HEK293T (cell line): ENCODE measurements around the gene FMC1.

Experiments used
- ARNT ChIP-seq: fragments of 450-650 bp; IDR thresholded peaks from 2 replicates; pipeline ENCODE4 v1.6.1; 2017; ENCODE audit warnings: mild to moderate bottlenecking
- BHLHE40 ChIP-seq: fragments of 450-650 bp; IDR thresholded peaks from 2 replicates; pipeline ENCODE4 v1.6.1; 2016; ENCODE audit warnings: mild to moderate bottlenecking, moderate library complexity, borderline replicate concordance
- CTBP1 ChIP-seq: fragments of 450-650 bp; IDR thresholded peaks from 2 replicates; pipeline ENCODE4 v1.6.1; 2016; ENCODE audit warnings: borderline replicate concordance
- FOXK2 ChIP-seq: fragments of 450-650 bp; IDR thresholded peaks from 2 replicates; pipeline ENCODE4 v1.6.1; 2016; ENCODE audit warnings: mild to moderate bottlenecking
- FOXM1 ChIP-seq: fragments of 450-650 bp; IDR thresholded peaks from 2 replicates; pipeline ENCODE4 v1.6.1; 2017; ENCODE audit warnings: mild to moderate bottlenecking, borderline replicate concordance
- LEF1 ChIP-seq: fragments of 450-650 bp; IDR thresholded peaks from 2 replicates; pipeline ENCODE4 v1.6.1; 2017; ENCODE audit warnings: mild to moderate bottlenecking, borderline replicate concordance
- NFRKB ChIP-seq: fragments of 450-650 bp; IDR thresholded peaks from 2 replicates; pipeline ENCODE4 v1.6.1; 2016; ENCODE audit warnings: mild to moderate bottlenecking, moderate library complexity
- PKNOX1 ChIP-seq: fragments of 450-650 bp; IDR thresholded peaks from 2 replicates; pipeline ENCODE4 v1.6.1; 2016
- SP1 ChIP-seq: fragments of 450-650 bp; IDR thresholded peaks from 2 replicates; pipeline ENCODE4 v1.6.1; 2017
- SUZ12 ChIP-seq: fragments of 450-650 bp; IDR thresholded peaks from 2 replicates; pipeline ENCODE4 v1.6.1; 2016; ENCODE audit warnings: mild to moderate bottlenecking
- ZNF384 ChIP-seq: fragments of 450-650 bp; IDR thresholded peaks from 2 replicates; pipeline ENCODE4 v1.6.1; 2016

DNA sequence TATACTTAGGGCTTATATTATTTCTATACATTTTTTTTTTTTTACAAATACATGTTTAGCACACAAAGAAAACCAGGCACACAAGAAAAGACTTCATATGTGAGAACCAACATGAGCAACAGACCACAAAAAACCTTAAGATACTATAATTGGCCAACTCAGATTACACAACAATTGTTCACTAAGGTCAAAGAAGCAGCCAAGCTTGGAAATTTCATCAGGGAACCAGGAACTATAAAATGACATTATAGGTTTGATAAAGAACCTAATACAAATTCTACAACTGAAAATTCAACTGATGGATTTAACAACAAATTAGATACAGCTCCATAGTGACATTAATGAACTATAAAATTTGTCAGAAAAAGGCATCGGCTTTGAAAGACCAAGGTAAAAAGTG lies 14.2 kb downstream of the FMC1 start:
- TF ChIP-seq PKNOX1 (no peak), LEF1 (no peak), BHLHE40 (no peak), ARNT (no peak), SUZ12 (no peak), ZNF384 (no peak), FOXM1 (no peak), FOXK2 (no peak), NFRKB (no peak), SP1 (no peak), CTBP1 (no peak)
